Measurements from ENCODE around the gene IL1RAP. TPM values are rescaled to one million over a fixed set of nuclear protein-coding genes. Genes with fewer than 3 reads are reported as not detected.

Gene IL1RAP
- total RNA-seq, 1 experiment from 2014 or later, result 6.8 TPM

DNA sequence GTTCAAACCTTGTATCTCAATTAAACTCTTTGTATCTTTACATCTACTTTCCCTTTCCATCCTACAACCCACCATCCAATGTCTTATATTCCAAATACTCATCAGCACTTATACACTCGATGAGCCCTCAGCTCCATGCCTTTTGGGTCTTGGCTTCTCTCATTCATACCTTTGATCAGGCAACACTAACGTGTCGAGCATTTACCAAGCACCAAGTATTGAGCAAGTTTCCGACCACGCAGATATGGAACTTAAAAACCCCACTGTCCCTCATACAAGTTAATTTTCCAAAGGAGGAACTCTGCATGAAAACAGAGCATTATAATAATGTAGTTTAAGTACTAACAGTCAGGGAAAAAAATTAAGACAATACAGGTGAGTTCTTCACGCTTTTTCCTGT, 102.8 kb downstream of the IL1RAP start:
- no peak for DNase-seq
- Histone ChIP-seq H3K36me3 (no peaks in the 10 kb centered on the region), H3K9me3 (replicated peaks) (no peaks in the 10 kb centered on the region), H3K27me3 (no peaks in the 10 kb centered on the region), H3K4me3 (no peak overlapping the region), H3K27ac (no peak overlapping the region), H3K4me1 (no peaks in the 10 kb centered on the region)

DNA sequence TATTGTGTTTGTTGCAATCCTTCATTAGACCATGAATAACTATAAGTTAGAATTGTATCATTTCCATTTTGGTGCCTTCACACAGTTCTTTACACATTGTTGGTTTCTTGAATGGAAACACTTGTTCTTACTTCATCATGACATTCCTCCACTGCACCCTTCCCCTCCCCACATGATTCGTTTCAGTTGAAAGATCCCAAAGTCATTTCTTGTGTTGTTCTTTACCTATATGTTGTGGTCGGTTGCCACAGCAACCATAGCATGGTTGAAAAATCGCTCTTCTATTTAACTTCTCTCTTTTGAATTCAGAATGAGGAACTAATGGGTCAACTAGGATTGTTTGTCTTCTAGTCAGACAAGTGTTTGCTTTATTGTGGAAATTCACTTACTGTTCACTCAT, 103.3 kb downstream of the IL1RAP start:
- H3K27me3 ChIP-seq, result no peaks in the 10 kb centered on the region
- H3K4me1 ChIP-seq, result no peaks in the 10 kb centered on the region
- DNase-seq, result no peak
- no peak overlapping the region for H3K4me3 ChIP-seq
- no peaks in the 10 kb centered on the region for H3K9me3 ChIP-seq (replicated peaks)
- H3K27ac ChIP-seq, result no peak overlapping the region
- no peaks in the 10 kb centered on the region for H3K36me3 ChIP-seq

DNA sequence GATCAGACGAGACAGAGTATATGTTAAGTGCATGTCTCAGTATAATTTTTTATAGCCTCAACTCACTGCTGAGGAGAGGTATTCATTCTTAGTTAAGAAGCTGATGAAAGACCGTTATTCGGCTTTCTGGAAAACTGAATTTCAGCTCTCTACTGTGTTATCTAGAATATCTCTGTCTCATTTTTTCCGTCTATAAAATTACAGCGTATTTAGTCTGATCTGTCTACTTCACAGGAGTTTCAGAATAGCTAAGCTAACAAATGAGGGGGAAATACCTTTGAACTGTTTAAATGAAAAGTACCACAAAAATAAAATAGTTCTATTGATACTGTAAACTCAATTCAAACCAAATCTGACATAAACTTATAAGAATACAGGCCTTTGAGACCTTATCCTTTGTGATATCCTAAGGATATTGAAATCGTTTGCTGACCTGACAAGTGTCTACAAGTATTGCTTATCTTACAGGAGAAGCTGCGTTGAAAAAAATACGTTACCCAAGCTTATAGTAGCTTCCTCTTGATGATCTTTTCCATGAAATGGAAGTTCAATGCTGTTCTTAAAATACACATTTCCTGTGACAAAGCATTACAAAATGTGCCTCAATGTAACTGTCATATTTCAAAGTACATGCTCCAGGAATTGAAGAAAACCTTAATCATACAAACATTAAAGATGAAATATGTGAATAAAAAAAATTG, 104.6 kb downstream of the IL1RAP start:
- Histone ChIP-seq H3K27ac (no peak overlapping the region), H3K36me3 (no peaks in the 10 kb centered on the region), H3K9me3 (replicated peaks) (no peaks in the 10 kb centered on the region), H3K4me1 (no peaks in the 10 kb centered on the region), H3K4me3 (no peak overlapping the region), H3K27me3 (no peaks in the 10 kb centered on the region)
- DNase-seq, result no peak

DNA sequence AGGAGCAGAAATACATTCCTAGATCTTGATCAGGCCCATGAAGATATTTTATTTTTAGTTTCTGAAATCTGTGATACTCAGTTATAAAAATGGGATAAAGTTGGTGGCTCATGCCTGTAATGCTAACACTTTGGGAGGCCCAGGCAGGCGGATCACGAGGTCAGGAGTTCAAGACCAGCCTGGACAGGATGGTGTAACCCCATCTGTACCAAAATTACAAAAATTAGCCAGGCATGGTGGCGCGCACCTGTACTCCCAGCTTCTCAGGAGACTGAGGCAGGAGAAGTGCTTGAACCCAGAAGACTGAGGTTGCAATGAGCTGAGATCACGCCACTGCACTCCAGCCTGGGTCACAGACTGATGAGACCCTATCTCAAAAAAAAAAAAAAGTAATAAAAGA, 105.5 kb downstream of the IL1RAP start:
- Histone ChIP-seq H3K4me1 (no peaks in the 10 kb centered on the region), H3K36me3 (no peaks in the 10 kb centered on the region), H3K4me3 (no peak overlapping the region), H3K9me3 (replicated peaks) (no peaks in the 10 kb centered on the region), H3K27ac (no peak overlapping the region), H3K27me3 (no peaks in the 10 kb centered on the region)
- DNase-seq, result no peak

DNA sequence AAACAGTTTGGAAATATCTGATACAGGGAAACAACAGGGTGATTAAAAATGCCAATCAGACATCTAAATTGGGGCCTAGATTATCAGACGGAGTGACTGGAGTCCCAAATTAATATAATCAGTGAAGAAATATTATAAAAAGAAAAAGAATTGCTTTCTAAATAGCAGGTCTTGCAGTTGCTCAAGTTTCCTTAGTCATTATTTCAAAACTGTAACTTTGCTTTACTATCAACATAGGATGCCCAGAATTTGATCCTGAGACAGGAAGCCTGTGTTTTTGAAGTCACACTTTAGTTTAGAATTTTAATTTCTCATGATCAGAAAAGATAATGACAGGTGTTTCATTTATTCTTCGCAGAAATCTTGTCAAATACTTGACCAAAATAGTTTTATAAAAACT, 105.9 kb downstream of the IL1RAP start:
- H3K27ac ChIP-seq, result no peak overlapping the region

DNA sequence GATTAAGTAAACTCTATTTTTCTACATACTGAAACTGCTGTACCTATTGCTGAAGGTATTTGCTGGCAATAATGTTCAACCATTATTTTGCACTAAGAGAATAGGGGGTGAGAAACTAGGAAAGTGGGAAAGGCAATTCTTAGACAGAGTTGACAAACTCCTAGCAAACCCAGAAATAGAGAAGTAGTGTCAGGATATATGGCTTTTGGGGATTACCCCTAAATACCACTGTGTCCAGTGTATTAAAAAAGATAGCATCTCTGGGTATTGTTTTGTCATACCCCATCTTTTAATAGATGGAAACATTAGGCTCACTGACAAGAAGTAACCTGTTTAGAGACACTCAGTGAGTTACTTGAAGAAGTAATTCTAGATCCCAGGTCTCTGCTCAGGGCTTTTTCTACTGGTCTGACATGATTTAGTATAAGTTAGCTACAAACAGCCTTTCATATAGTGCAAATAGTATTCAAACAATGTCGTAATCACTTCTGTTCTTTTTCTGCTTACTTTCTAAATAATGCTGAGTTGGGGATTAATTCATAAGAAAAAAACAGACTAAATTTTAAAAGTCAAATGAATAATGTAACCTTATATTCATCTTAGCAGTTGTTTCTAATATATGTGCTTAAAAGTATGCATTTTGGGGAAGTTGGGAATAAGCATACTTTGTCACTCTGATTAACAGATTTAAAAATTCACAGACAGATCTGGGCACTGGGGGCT, 107.2 kb downstream of the IL1RAP start:
- Histone ChIP-seq H3K9me3 (replicated peaks) (no peaks in the 10 kb centered on the region), H3K27ac (no peak overlapping the region), H3K27me3 (no peaks in the 10 kb centered on the region), H3K4me3 (no peak overlapping the region), H3K36me3 (no peaks in the 10 kb centered on the region), H3K4me1 (no peaks in the 10 kb centered on the region)
- no peak for DNase-seq

More for the DNA sequence above, 105.9 kb downstream of the IL1RAP start:
- Histone ChIP-seq H3K9me3 (replicated peaks) (no peaks in the 10 kb centered on the region), H3K4me3 (no peak overlapping the region), H3K36me3 (no peaks in the 10 kb centered on the region), H3K27me3 (no peaks in the 10 kb centered on the region), H3K4me1 (no peaks in the 10 kb centered on the region)
- no peak for DNase-seq

DNA sequence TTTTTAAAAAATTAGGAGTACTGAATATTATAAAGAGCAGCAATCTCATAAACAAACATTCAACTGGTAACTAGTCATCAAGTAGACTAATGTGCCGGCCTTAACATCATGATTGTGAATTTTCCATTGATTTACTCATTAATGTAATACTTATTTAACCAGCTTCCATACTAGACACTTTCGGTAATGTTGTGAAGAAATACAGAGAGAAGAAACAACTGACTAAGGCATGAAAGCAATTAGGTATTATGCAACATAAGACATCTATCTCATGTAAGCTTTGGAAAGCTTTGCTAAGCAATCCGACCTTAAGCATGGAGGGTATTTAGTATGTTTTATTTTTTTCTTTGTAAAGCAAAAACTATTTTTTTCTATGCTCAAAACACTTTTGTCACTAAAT, 108.0 kb downstream of the IL1RAP start:
- Histone ChIP-seq H3K9me3 (replicated peaks) (no peaks in the 10 kb centered on the region), H3K27ac (no peak overlapping the region), H3K4me3 (no peak overlapping the region), H3K36me3 (no peaks in the 10 kb centered on the region), H3K4me1 (no peaks in the 10 kb centered on the region), H3K27me3 (no peaks in the 10 kb centered on the region)
- no peak for DNase-seq

DNA sequence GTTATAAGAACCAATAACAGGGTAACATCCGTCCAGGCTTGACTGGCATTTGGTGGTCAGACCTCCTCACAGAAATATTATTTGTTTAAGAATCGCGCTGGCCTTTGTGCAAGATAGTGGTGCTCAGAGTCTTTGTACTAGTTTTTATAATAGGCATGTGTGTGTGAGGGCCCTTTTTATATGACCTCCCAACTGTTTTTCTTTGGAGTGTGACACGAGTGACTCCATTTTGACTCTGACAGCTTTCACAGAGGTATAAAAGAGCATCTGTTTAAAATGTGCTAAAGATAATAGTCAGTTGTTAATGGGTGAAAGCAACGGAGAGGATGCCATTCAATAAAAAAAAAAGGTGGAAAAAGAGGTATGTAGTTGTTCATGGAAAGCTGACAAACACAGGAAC, 110.4 kb downstream of the IL1RAP start:
- Histone ChIP-seq H3K4me3 (no peak overlapping the region), H3K27me3 (no peaks in the 10 kb centered on the region), H3K27ac (no peak overlapping the region), H3K36me3 (no peaks in the 10 kb centered on the region), H3K9me3 (replicated peaks) (no peaks in the 10 kb centered on the region), H3K4me1 (no peaks in the 10 kb centered on the region)
- DNase-seq, result no peak

DNA sequence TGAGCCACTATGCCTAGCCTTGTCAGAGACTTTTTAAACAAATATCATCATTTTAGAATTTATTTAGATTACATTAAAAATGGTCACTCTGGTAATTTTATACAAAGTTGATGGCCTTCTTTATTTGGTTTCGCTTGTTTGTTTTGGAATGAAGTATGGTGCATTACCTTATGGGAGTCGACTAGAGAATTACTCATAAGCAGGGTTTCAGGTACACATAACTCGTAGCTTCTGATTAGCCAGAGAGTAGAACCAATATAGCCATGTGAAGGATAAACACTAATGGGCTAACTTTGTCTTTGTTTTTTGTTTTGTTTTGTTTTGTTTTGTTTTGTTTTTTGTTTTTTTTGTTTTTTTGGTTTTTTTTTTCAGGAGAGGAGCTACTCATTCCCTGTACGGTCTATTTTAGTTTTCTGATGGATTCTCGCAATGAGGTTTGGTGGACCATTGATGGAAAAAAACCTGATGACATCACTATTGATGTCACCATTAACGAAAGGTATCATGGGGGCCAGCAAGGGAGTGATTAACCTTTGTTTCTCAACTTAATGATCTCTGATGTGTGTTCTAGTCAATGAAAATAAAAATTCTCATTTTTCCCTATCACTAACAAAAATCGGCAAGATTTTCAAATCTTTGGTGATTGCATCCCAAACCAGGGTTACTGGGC, 113.2 kb downstream of the IL1RAP start:
- no peaks in the 10 kb centered on the region for H3K9me3 ChIP-seq (replicated peaks)

DNA sequence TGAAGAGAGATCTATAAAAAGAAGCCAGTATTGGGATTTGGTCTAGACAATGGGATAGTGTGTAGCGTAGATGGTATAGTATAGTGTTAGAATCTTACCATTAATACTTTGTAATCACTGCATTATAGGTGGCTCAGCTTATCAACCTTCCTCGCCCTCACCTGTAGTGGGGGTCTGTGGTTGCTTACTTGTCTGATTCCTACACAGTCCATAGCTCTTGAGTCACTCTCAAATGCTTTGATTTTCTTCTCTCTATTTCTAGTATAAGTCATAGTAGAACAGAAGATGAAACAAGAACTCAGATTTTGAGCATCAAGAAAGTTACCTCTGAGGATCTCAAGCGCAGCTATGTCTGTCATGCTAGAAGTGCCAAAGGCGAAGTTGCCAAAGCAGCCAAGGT, 115.2 kb downstream of the IL1RAP start:
- Histone ChIP-seq H3K27me3 (no peaks in the 10 kb centered on the region), H3K4me1 (no peaks in the 10 kb centered on the region), H3K36me3 (no peaks in the 10 kb centered on the region), H3K9me3 (replicated peaks) (no peaks in the 10 kb centered on the region), H3K4me3 (no peak overlapping the region), H3K27ac (no peak overlapping the region)
- no peak for DNase-seq

More for the DNA sequence above, 113.2 kb downstream of the IL1RAP start:
- Histone ChIP-seq H3K4me1 (no peaks in the 10 kb centered on the region), H3K4me3 (no peak overlapping the region), H3K27me3 (no peaks in the 10 kb centered on the region), H3K27ac (no peak overlapping the region), H3K36me3 (no peaks in the 10 kb centered on the region)
- no peak for DNase-seq

DNA sequence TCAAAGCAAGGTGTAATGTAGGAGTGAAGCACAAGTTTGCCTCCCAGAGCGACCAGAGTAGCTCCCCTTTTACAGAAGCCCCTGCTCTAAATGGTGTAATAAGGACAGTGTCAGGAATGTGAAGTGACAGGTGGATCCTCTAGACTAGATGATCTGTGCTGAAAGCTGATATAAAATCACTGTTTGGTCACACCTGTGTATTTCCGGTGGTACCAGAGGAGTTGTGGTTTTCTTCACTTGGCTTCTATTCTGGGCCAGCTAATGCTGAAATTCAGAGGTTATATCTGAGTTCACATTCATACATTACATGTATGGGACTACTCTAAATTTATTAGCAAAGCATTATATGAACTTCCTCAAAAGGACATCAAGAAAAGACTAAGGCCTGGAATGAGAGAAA, 117.4 kb downstream of the IL1RAP start:
- Histone ChIP-seq H3K4me3 (no peak overlapping the region), H3K9me3 (replicated peaks) (no peaks in the 10 kb centered on the region), H3K27ac (no peak overlapping the region), H3K27me3 (no peaks in the 10 kb centered on the region), H3K36me3 (no peaks in the 10 kb centered on the region), H3K4me1 (no peaks in the 10 kb centered on the region)
- DNase-seq, result no peak

DNA sequence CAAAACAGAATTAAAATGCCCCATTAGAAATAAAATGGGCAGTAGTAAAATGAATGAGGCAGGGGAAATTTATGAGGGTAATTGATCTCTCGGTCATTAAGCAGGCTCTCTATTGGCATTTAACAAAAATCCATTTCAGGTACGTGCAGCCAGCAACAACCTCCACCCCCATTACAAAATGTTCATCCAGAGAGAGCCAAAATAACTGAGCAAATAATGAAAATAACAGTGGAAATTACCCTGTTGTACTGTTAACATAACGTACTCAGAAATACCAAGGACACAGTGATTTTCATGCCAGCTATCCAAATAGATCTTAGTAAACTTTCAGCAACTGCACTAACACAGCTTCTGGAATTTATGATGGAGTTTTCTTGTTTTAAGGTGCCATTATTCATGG, 127.7 kb downstream of the IL1RAP start:
- DNase-seq, result no peak
- Histone ChIP-seq H3K4me3 (no peak overlapping the region), H3K4me1 (no peaks in the 10 kb centered on the region), H3K9me3 (replicated peaks) (no peaks in the 10 kb centered on the region), H3K27me3 (no peaks in the 10 kb centered on the region), H3K36me3 (no peaks in the 10 kb centered on the region), H3K27ac (no peak overlapping the region)

DNA sequence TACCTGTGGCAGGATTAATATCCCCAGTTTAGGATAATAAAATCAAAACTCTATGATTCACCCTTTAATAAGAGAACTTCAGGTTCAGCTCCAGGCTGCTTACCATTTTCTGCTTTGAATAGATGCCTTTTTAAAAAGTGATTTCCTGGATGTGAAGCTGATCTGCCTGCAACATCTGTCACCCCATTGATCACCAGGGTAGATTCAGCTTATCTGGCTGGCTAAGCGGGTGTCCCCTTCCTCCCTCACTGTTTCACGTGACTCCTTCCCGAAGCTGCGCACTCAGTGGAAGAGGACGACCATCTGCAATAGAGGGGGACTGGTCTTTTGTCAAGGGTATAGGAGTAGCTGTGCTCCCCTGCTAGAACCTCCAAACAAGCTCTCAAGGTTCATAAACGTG, 128.1 kb downstream of the IL1RAP start:
- Histone ChIP-seq H3K36me3 (no peaks in the 10 kb centered on the region), H3K9me3 (replicated peaks) (no peaks in the 10 kb centered on the region), H3K4me3 (no peak overlapping the region), H3K4me1 (no peaks in the 10 kb centered on the region), H3K27me3 (no peaks in the 10 kb centered on the region), H3K27ac (no peak overlapping the region)
- DNase-seq, result no peak

DNA sequence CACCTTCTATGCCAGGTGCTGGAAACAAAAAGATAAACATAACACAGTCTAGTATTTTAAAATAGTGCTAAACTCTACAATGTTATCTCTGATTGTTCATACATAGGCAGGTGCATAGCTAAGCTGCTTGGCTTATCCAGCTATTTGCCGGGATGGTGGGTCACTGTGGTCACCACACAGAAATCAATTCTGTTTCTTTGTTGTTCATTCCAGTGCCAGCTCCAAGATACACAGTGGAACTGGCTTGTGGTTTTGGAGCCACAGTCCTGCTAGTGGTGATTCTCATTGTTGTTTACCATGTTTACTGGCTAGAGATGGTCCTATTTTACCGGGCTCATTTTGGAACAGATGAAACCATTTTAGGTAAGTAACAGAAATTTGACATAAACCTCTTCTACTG, 130.2 kb downstream of the IL1RAP start:
- Histone ChIP-seq H3K27ac (no peak overlapping the region), H3K36me3 (no peaks in the 10 kb centered on the region), H3K4me3 (no peak overlapping the region), H3K4me1 (no peaks in the 10 kb centered on the region), H3K27me3 (no peaks in the 10 kb centered on the region), H3K9me3 (replicated peaks) (no peaks in the 10 kb centered on the region)
- DNase-seq, result no peak

DNA sequence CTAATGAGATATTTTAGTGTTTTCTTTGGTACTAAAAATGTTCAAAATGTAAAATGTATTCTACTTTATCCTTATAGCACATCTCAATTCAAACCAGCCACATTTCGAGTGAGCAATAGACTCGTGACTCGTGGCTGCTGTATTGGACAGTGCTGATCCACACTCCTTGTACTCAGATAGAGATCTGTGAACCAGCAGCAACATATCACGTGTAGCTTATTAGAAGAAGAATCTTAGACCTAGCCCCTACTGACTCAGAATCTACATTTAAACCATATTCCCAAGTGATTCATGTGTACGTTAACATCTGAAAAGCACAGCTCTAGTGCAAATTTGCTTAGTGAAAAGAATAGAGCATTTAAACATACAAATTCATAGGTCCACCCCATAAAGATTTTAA, 130.9 kb downstream of the IL1RAP start:
- Histone ChIP-seq H3K4me3 (no peak overlapping the region), H3K36me3 (no peaks in the 10 kb centered on the region), H3K4me1 (no peaks in the 10 kb centered on the region), H3K27ac (no peak overlapping the region), H3K27me3 (no peaks in the 10 kb centered on the region), H3K9me3 (replicated peaks) (no peaks in the 10 kb centered on the region)
- no peak for DNase-seq

Measured in SJCRH30 (cell line).